Measurements from ENCODE around the gene GGT6. TPM values are rescaled to one million over a fixed set of nuclear protein-coding genes. Genes with fewer than 3 reads are reported as not detected.

Gene GGT6
- polyA plus RNA-seq, 1 of the 3 experiments (the other 2 are of a cell fraction), result not detected

DNA sequence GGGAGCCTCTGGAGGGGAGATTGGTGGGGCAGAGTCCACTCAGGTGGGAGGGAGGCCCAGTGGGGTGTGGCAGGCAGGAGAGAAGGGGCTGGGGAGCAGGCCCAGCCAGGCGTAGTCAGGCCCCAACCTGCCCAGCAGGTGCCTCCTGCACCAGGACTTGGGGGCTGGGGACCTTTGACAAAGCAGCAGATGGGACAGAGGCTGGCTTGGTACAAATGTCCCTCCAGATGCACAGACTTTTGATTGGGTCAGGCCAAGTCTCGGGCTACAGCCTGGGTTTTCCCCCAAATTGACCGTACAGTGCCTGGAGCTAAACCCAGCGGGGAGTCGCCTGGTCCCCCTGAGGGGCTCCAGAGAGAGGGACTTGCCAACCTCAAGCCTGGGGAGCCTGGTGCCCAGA lies 411 bp downstream of the GGT6 start:
- Histone ChIP-seq H3K9me2 (no peaks in the 10 kb centered on the region), H3K9ac (no peak overlapping the region), H4K20me1 (ENCODE audit: insufficient read depth) (no peaks in the 10 kb centered on the region), H3K9me3 (no peaks in the 10 kb centered on the region), H3K4me3 (ENCODE audit: low read depth in 2 of 2, low read length in 1 of 2) (no peak overlapping the region), H2AFZ (ENCODE audit: low read depth) (no peak overlapping the region), H3K79me2 (ENCODE audit: insufficient read depth) (peaks cover 2% of the 10 kb centered on the region), H3K4me1 (ENCODE audit: control insufficient read depth in 1 of 2, insufficient read depth in 2 of 2, low read depth in 1 of 2, low read length in 1 of 2) (peaks cover 0 to 8% of the 10 kb centered on the region in 2 experiments; a peak in 1 of 4 replicates), H3K36me3 (replicated peaks in 1 of 2; ENCODE audit: control insufficient read depth in 1 of 2, insufficient read depth in 2 of 2, low read length in 1 of 2) (no peaks in the 10 kb centered on the region), H3K27me3 (ENCODE audit: insufficient read depth) (no peaks in the 10 kb centered on the region), H3K27ac (ENCODE audit: low read depth in 2 of 2, low read length in 1 of 2) (no peak overlapping the region), H3K4me2 (no peak overlapping the region), H3F3A (replicated peaks; ENCODE audit: insufficient read depth) (no peaks in the 10 kb centered on the region)
- POLR2A ChIA-PET, result no interaction called here
- CTCF ChIA-PET, result interaction anchor here (0.9 to 3.4 kb wide), 2 partner anchors 65 to 66 kb away, joined by 3 to 18 read pairs; no protein-coding TSS in a partner anchor
- DNase-seq, result no peak
- 100% methylated on average over 1 of the region's 5 CpGs for WGBS (ENCODE audit: low lambda C conversion rate)
- TF ChIP-seq, protein P1, sequence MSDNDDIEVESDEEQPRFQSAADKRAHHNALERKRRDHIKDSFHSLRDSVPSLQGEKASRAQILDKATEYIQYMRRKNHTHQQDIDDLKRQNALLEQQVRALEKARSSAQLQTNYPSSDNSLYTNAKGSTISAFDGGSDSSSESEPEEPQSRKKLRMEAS (IDR thresholded peaks at IDR 0.05; ENCODE audit: low read depth), result no peak
- TF ChIP-seq SIN3A (IDR thresholded peaks at IDR 0.05; ENCODE audit: borderline replicate concordance, low read depth, low read length) (no peak), GATA2 (CRISPR knock-in tag; IDR thresholded peaks at IDR 0.05) (no peak), MXI1 (IDR thresholded peaks at IDR 0.05; ENCODE audit: low read depth, low read length) (no peak), EZH2phosphoT487 (IDR thresholded peaks at IDR 0.05; ENCODE audit: borderline replicate concordance, low read depth) (no peak), NRF1 (IDR thresholded peaks at IDR 0.05; ENCODE audit: low read depth, low read length) (no peak), FOSL2 (IDR thresholded peaks at IDR 0.05; ENCODE audit: borderline replicate concordance, low read depth) (no peak), TEAD4 (IDR thresholded peaks at IDR 0.05; ENCODE audit: borderline replicate concordance, insufficient read depth) (no peak), USF1 (IDR thresholded peaks at IDR 0.05; ENCODE audit: borderline replicate concordance, low read depth) (no peak)
- TF ChIP-seq, protein P2, sequence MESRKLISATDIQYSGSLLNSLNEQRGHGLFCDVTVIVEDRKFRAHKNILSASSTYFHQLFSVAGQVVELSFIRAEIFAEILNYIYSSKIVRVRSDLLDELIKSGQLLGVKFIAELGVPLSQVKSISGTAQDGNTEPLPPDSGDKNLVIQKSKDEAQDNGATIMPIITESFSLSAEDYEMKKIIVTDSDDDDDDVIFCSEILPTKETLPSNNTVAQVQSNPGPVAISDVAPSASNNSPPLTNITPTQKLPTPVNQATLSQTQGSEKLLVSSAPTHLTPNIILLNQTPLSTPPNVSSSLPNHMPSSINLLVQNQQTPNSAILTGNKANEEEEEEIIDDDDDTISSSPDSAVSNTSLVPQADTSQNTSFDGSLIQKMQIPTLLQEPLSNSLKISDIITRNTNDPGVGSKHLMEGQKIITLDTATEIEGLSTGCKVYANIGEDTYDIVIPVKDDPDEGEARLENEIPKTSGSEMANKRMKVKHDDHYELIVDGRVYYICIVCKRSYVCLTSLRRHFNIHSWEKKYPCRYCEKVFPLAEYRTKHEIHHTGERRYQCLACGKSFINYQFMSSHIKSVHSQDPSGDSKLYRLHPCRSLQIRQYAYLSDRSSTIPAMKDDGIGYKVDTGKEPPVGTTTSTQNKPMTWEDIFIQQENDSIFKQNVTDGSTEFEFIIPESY (IDR thresholded peaks at IDR 0.05; ENCODE audit: borderline replicate concordance, low read depth), result no peak

- POLR2A ChIA-PET, result no interaction called here
- Histone ChIP-seq H3K4me3 (ENCODE audit: low read depth in 2 of 2, low read length in 1 of 2) (no peak overlapping the region), H4K20me1 (ENCODE audit: insufficient read depth) (no peaks in the 10 kb centered on the region), H3K4me1 (ENCODE audit: control insufficient read depth in 1 of 2, insufficient read depth in 2 of 2, low read depth in 1 of 2, low read length in 1 of 2) (peaks cover 0 to 11% of the 10 kb centered on the region in 2 experiments; a peak in 1 of 4 replicates), H3K36me3 (replicated peaks in 1 of 2; ENCODE audit: control insufficient read depth in 1 of 2, insufficient read depth in 2 of 2, low read length in 1 of 2) (no peaks in the 10 kb centered on the region), H3K9ac (no peak overlapping the region), H3K9me3 (no peaks in the 10 kb centered on the region), H3K9me2 (no peaks in the 10 kb centered on the region), H2AFZ (ENCODE audit: low read depth) (no peak overlapping the region), H3K4me2 (no peak overlapping the region), H3F3A (replicated peaks; ENCODE audit: insufficient read depth) (no peaks in the 10 kb centered on the region), H3K27ac (ENCODE audit: low read depth in 2 of 2, low read length in 1 of 2) (no peak overlapping the region), H3K27me3 (ENCODE audit: insufficient read depth) (no peaks in the 10 kb centered on the region), H3K79me2 (ENCODE audit: insufficient read depth) (peaks cover 9% of the 10 kb centered on the region)
- WGBS (ENCODE audit: low lambda C conversion rate), result 78% methylated on average over 5 of the region's 17 CpGs
- CTCF ChIA-PET, result interaction anchor here (0.9 kb wide), 1 partner anchor 66 kb away, joined by 3 read pairs; no protein-coding TSS in a partner anchor
- DNase-seq, result no peak
- no peak for TF ChIP-seq EP300 (IDR thresholded peaks at IDR 0.05; ENCODE audit: borderline replicate concordance in 1 of 2, low read depth in 1 of 2, low read length in 1 of 2)
- no peak for TF ChIP-seq IRF3 (IDR thresholded peaks at IDR 0.05; ENCODE audit: low read depth, low read length)
- TF ChIP-seq, protein P3, sequence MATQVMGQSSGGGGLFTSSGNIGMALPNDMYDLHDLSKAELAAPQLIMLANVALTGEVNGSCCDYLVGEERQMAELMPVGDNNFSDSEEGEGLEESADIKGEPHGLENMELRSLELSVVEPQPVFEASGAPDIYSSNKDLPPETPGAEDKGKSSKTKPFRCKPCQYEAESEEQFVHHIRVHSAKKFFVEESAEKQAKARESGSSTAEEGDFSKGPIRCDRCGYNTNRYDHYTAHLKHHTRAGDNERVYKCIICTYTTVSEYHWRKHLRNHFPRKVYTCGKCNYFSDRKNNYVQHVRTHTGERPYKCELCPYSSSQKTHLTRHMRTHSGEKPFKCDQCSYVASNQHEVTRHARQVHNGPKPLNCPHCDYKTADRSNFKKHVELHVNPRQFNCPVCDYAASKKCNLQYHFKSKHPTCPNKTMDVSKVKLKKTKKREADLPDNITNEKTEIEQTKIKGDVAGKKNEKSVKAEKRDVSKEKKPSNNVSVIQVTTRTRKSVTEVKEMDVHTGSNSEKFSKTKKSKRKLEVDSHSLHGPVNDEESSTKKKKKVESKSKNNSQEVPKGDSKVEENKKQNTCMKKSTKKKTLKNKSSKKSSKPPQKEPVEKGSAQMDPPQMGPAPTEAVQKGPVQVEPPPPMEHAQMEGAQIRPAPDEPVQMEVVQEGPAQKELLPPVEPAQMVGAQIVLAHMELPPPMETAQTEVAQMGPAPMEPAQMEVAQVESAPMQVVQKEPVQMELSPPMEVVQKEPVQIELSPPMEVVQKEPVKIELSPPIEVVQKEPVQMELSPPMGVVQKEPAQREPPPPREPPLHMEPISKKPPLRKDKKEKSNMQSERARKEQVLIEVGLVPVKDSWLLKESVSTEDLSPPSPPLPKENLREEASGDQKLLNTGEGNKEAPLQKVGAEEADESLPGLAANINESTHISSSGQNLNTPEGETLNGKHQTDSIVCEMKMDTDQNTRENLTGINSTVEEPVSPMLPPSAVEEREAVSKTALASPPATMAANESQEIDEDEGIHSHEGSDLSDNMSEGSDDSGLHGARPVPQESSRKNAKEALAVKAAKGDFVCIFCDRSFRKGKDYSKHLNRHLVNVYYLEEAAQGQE (IDR thresholded peaks at IDR 0.05; ENCODE audit: low read depth, low read length), result no peak
- no peak for TF ChIP-seq GABPA (IDR thresholded peaks at IDR 0.05; ENCODE audit: low read depth)
- TF ChIP-seq USF2 (IDR thresholded peaks at IDR 0.05; ENCODE audit: borderline replicate concordance, low read depth, low read length), result no peak
- TF ChIP-seq RFX5 (IDR thresholded peaks at IDR 0.05; ENCODE audit: low read length), result no peak
- no peak for TF ChIP-seq SIN3A (IDR thresholded peaks at IDR 0.05; ENCODE audit: borderline replicate concordance, low read depth, low read length)
- TF ChIP-seq FOXJ3 (CRISPR knock-in tag; IDR thresholded peaks at IDR 0.05), result no peak
These were observed 1.1 kb downstream of the GGT6 start for GRCh38 chr17:4559139-4559791.

Measured in SK-N-SH (cell line).